SJCRH30 (cell line): ENCODE data around the gene ADAMTS16. TPM values are rescaled to one million over a fixed set of nuclear protein-coding genes. Genes with fewer than 3 reads are reported as not detected.
A peak's percentile ranks its signal among the peaks of the same experiment; 100 is the strongest.

Experiments used
- DNase-seq, 2 experiments: peaks; one replicate each; pipeline ENCODE4 v3.0.0-alpha.2; 2015 to 2020
- H3K27ac ChIP-seq: fragments of 250-450 bp; sonication (Bioruptor Pico); 2 replicates; pipeline ENCODE4 v1.5.1; 2020; ENCODE audit warnings: mild to moderate bottlenecking, moderate library complexity
- H3K27me3 ChIP-seq: fragments of 250-450 bp; sonication (Bioruptor Pico); 2 replicates; pipeline ENCODE4 v1.5.1; 2020; ENCODE audit warnings: mild to moderate bottlenecking, moderate library complexity
- H3K36me3 ChIP-seq: fragments of 250-450 bp; sonication (Bioruptor Pico); 2 replicates; pipeline ENCODE4 v1.5.1; 2020; ENCODE audit warnings: mild to moderate bottlenecking, moderate library complexity
- H3K4me1 ChIP-seq: fragments of 250-450 bp; sonication (Bioruptor Pico); 2 replicates; pipeline ENCODE4 v1.5.1; 2020; ENCODE audit warnings: mild to moderate bottlenecking, moderate library complexity
- H3K4me3 ChIP-seq: fragments of 250-450 bp; sonication (Bioruptor Pico); 2 replicates; pipeline ENCODE4 v1.5.1; 2020; ENCODE audit warnings: mild to moderate bottlenecking, moderate library complexity
- H3K9me3 ChIP-seq: fragments of 250-450 bp; sonication (Bioruptor Pico); replicated peaks from 2 replicates; pipeline ENCODE4 v1.5.1; 2020; ENCODE audit warnings: mild to moderate bottlenecking, moderate library complexity
- total RNA-seq: library from RNA; depleted of rRNA; stranded (reverse); fragments of >200 nt; shearing (Covaris generic); gene quantifications from 2 replicates; pipeline ENCODE4 v1.2.3, GENCODE V29; 2014

ADAMTS16 gene
- total RNA-seq, 1 experiment from 2014 or later: 0.71 TPM

DNA sequence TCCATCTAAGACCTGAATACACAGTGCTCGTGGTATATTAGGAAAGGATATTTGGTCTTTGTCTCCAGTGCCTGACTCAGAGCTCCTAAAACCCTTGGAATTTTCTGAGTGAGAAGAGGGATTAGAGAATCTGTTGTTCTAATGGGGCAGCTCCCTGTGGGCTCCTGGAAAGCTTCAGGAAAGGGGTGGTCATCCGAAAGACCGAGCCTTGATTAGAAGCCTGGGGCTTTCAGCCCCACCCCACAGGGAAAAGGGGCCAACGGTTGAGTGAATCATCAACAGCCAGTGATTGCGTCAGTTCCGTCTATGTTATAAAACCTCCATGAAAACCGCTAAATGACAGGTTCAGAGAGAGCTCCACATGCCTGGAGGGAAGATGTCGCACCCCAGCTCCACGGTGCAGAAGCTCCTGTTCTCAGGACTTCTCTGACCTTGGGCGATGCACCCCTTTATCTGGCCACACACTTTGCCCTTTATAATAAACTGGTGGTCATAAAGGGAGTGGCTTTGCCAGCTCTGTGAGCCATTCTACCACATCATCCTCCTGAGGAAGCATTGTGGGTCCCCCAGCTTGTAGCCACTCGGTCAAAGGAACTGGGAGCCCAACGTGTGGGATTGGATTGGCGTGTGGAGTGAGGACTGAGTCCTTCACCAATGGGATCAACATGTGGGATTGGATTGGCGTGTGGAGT, 211.3 kb downstream of the ADAMTS16 start:
- Histone ChIP-seq H3K4me1 (no peaks in the 10 kb centered on the region; the same call in 1 of the 2 replicates), H3K27ac (no peak overlapping the region)

GRCh38 chr5:5352675-5353074, 212.5 kb downstream of the ADAMTS16 start:
- Histone ChIP-seq H3K27me3 (no peaks in the 10 kb centered on the region), H3K27ac (no peak overlapping the region), H3K9me3 (no peaks in the 10 kb centered on the region), H3K36me3 (no peaks in the 10 kb centered on the region), H3K4me3 (no peak overlapping the region), H3K4me1 (no peaks in the 10 kb centered on the region; the same call in 1 of the 2 replicates)
- no peak for DNase-seq

More for the DNA sequence above, 211.3 kb downstream of the ADAMTS16 start:
- Histone ChIP-seq H3K9me3 (no peaks in the 10 kb centered on the region), H3K27me3 (no peaks in the 10 kb centered on the region), H3K4me3 (no peak overlapping the region), H3K36me3 (no peaks in the 10 kb centered on the region)
- peak; percentile 43 to 55 for DNase-seq

- no peaks in the 10 kb centered on the region for H3K9me3 ChIP-seq
- no peak for DNase-seq
- no peaks in the 10 kb centered on the region; the same call in 1 of the 2 replicates for H3K4me1 ChIP-seq
- no peaks in the 10 kb centered on the region for H3K27me3 ChIP-seq
- H3K36me3 ChIP-seq: no peaks in the 10 kb centered on the region
- H3K27ac ChIP-seq: no peak overlapping the region
- no peak overlapping the region for H3K4me3 ChIP-seq
Observed at GRCh38 chr5:5353681-5354080, 213.6 kb downstream of the ADAMTS16 start.

DNA sequence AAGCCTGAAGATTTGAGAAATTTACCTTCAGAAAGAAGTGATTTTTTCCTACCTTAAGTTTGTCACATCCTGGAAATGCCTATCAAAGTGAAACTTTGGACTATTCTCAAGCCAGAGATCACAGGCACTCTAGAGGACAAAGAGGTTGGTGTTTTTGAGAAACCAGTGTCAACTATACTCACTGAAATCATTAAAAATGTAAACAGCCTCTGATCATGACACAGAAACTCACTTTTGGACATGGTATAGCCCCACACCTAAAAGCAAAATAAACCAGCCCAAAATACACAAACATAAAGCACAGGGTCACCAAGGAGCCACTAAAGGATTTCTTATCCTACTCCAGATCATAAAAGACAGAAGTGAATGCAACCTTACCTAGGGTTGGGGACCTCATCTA, 216.6 kb downstream of the ADAMTS16 start:
- H3K27ac ChIP-seq: no peak overlapping the region
- DNase-seq: no peak
- H3K9me3 ChIP-seq: no peaks in the 10 kb centered on the region
- no peaks in the 10 kb centered on the region for H3K4me1 ChIP-seq
- H3K4me3 ChIP-seq: no peak overlapping the region
- H3K27me3 ChIP-seq: no peaks in the 10 kb centered on the region
- H3K36me3 ChIP-seq: no peaks in the 10 kb centered on the region

DNA sequence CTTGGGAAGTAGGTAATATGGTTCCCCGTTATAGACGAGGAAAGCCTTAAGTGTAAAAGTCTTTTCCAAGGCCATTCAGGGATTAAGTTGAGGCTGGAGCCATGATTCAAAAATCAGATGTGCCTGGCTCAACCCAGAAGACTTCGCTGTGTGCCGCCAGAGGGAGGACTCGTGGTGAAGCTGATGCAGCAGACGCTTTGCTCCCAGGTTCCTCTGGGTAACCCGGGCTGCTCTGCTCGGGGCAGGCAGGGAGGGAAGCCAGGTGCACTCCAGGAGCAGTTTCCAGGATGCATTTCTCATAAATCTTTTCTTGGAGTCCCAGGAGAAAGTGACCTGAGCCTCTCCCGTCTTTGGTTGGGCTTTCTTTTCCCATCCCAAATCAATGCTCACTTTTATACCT, 219.5 kb downstream of the ADAMTS16 start:
- no peaks in the 10 kb centered on the region for H3K27me3 ChIP-seq
- H3K27ac ChIP-seq: no peak overlapping the region
- no peaks in the 10 kb centered on the region for H3K4me1 ChIP-seq

DNA sequence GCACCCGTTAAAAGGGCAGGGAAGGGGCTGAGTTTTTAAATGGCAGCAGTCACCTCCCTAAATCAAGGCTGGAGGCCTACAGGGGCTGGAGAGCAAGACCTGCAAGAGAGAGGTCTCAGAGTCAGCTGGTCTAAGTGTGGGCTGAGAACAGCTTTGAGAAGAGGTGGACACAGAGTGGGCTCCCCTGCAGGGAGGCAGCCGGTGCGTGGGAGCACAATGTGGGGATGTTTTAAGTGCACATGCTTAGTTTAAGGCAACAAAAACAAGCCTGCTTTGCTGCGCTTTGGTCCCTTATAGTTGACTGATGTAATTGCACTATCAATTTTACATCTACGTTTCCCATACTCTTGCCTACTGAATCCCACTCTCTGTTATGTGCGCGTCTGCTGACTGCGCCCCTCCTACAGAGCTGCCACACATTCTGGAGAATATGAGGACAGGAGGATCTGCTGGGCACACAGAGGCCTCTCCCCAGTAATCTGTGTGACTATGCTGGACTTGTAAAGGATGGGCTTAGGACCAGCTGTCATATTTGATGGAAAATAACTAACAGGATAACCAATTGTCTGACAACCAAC, 220.3 kb downstream of the ADAMTS16 start:
- H3K36me3 ChIP-seq: no peaks in the 10 kb centered on the region
- no peak overlapping the region for H3K27ac ChIP-seq
- no peaks in the 10 kb centered on the region for H3K27me3 ChIP-seq
- no peaks in the 10 kb centered on the region for H3K9me3 ChIP-seq
- H3K4me3 ChIP-seq: no peak overlapping the region
- no peaks in the 10 kb centered on the region for H3K4me1 ChIP-seq
- DNase-seq: no peak

More for the DNA sequence above, 219.5 kb downstream of the ADAMTS16 start:
- Histone ChIP-seq H3K9me3 (no peaks in the 10 kb centered on the region), H3K36me3 (no peaks in the 10 kb centered on the region), H3K4me3 (no peak overlapping the region)
- no peak for DNase-seq

DNA sequence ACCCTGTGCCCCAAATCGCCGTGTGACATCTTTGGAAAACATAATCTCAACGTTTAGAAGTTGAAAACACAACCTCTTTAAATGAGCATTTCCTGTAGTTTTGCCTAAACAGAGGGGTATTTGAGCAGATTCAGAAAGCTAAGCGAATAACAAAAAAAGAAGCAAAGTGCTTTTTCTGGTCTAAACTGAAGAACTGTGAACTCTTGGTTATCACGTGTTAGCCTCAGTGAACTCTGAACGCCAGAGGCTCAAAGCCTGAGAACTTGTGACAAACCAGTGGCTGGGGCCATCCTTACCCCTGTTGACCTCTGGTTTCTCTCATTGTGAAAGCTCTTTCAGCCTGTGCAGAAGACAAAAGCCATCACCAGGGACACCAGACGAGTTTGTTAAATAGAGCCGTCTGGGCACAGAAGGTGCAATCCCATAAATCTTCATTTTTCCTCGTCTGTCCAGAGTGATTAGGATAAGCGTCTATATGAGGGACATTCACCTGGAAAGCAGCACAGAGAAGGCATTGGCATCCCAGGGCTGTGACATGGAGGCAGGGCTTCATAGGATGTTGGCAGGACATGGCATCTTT, 220.9 kb downstream of the ADAMTS16 start:
- H3K36me3 ChIP-seq: no peaks in the 10 kb centered on the region
- no peak overlapping the region for H3K27ac ChIP-seq
- H3K27me3 ChIP-seq: no peaks in the 10 kb centered on the region
- no peaks in the 10 kb centered on the region for H3K4me1 ChIP-seq
- no peaks in the 10 kb centered on the region for H3K9me3 ChIP-seq
- DNase-seq: no peak
- no peak overlapping the region for H3K4me3 ChIP-seq

GRCh38 chr5:5363045-5363444, 222.9 kb downstream of the ADAMTS16 start:
- DNase-seq: no peak
- no peak overlapping the region for H3K27ac ChIP-seq

DNA sequence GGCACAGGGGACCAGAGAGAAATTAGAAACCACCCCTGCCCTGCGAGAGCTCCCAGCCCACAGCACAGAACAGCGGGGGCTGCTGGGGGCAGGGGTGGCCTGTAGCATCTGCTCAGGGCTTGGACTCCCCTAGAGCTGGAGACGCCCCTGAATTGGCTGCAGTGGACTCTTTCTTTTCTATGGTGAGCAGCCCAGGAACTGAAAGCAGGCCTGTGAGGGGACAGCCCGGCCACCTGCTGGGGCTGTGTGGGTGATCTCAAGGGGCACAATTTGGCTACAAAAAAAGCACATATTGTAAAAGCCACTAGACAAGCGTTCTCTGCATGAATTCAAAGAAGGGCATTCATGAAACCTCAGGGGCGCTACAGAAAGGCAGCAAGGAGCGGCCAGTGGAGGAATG, 224.8 kb downstream of the ADAMTS16 start:
- Histone ChIP-seq H3K27ac (no peak overlapping the region), H3K4me1 (no peaks in the 10 kb centered on the region), H3K9me3 (no peaks in the 10 kb centered on the region), H3K4me3 (no peak overlapping the region), H3K36me3 (no peaks in the 10 kb centered on the region), H3K27me3 (no peaks in the 10 kb centered on the region)
- DNase-seq: no peak

More at GRCh38 chr5:5363045-5363444, 222.9 kb downstream of the ADAMTS16 start:
- no peaks in the 10 kb centered on the region for H3K9me3 ChIP-seq
- no peaks in the 10 kb centered on the region for H3K4me1 ChIP-seq
- no peak overlapping the region for H3K4me3 ChIP-seq
- no peaks in the 10 kb centered on the region for H3K36me3 ChIP-seq
- H3K27me3 ChIP-seq: no peaks in the 10 kb centered on the region

GRCh38 chr5:5367739-5368138, 227.6 kb downstream of the ADAMTS16 start:
- no peak for DNase-seq
- H3K27me3 ChIP-seq: no peaks in the 10 kb centered on the region
- H3K4me3 ChIP-seq: no peak overlapping the region
- no peaks in the 10 kb centered on the region for H3K4me1 ChIP-seq
- no peak overlapping the region for H3K27ac ChIP-seq
- H3K9me3 ChIP-seq: no peaks in the 10 kb centered on the region
- no peaks in the 10 kb centered on the region for H3K36me3 ChIP-seq

DNA sequence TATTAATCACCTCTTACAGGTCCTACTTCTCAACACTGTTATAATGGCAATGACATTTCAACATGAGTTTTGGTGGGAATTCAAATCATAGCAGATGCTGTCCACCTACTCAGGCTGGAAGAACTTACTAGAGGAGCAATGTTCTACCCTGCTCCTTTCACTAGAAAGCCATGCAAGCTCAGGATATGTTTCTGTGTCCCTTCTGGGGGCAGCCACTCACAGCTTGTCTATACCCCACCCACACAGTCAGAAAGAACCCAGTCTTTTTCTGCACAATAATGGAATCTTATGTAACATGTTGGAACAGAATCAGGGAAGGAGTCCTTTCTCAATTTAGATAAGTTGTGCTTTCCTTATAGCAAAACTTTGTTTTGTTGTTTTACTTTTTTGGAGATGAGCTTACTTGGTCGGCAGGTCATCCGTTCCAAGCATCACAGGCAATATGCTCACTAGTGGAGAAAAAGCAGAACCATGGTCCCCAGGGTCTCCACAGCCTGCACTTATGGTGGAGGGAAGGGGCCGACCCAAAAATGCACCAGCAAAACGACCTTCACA, 229.0 kb downstream of the ADAMTS16 start:
- Histone ChIP-seq H3K27ac (no peak overlapping the region), H3K27me3 (no peaks in the 10 kb centered on the region), H3K4me3 (no peak overlapping the region), H3K36me3 (no peaks in the 10 kb centered on the region), H3K9me3 (no peaks in the 10 kb centered on the region), H3K4me1 (no peaks in the 10 kb centered on the region)
- no peak for DNase-seq
